Right ventricle myocardium inferior (tissue), 1 donor: ENCODE data around the gene EFS. TPM values are rescaled to one million over a fixed set of nuclear protein-coding genes. Genes with fewer than 3 reads are reported as not detected.
A peak's percentile ranks its signal among the peaks of the same experiment; 100 is the strongest.
"Not testable (repeated sequence)": the region's sequence is repeated elsewhere in the genome, so short reads cannot be mapped to it uniquely, and the experiment has no call there.

Experiments used
- ATAC-seq: fragments of 200-7000 bp; cut with Tn5 transposase; one replicate; pipeline ENCODE4 v1.9.1; 2020; ENCODE audit warnings: mild to moderate bottlenecking, moderate library complexity
- DNase-seq: peaks from one replicate; pipeline ENCODE4 v3.0.0; 2021; ENCODE audit errors: missing footprints
- intact Hi-C: fragments of 100-400 bp; cut with DNase I; formaldehyde crosslinking; loops from one replicate; pipeline ENCODE4 v1.11.0; 2022
- total RNA-seq: library from RNA; stranded (reverse); fragmentation: NEBNext Ultra II Directional; extraction: Animal tissue kit (Norgen Biotek cat#: 25700); gene quantifications from one replicate; pipeline ENCODE4 v1.2.1, GENCODE V29; 2021
- donor health status: DM: no; HTN: yes; CAD: no; lungs with severe emphysema.

EFS gene
- total RNA-seq, 1 donor from 2014 or later, result 4.0 TPM

- DNase-seq, result no peak
- ATAC-seq, result peak; percentile 1
These were observed 36.3 kb upstream of the EFS start for GRCh38 chr14:23401291-23401690.

GRCh38 chr14:23400496-23401149, 35.7 kb upstream of the EFS start:
- intact Hi-C loops, ATAC-seq: not testable (repeated sequence)

More at GRCh38 chr14:23401291-23401690, 36.3 kb upstream of the EFS start:
- intact Hi-C loops, result no loop called here

GRCh38 chr14:23399591-23399990, 34.6 kb upstream of the EFS start:
- ATAC-seq, result no peak
- peak; percentile 37 for DNase-seq
- intact Hi-C loops, result no loop called here

More at GRCh38 chr14:23400496-23401149, 35.7 kb upstream of the EFS start:
- not testable (repeated sequence) for DNase-seq

GRCh38 chr14:23399136-23399535, 34.2 kb upstream of the EFS start:
- ATAC-seq (no peak), DNase-seq (peak; percentile 61)
- intact Hi-C loops, result no loop called here

GRCh38 chr14:23398348-23398747, 33.4 kb upstream of the EFS start:
- ATAC-seq (no peak), DNase-seq (peak; percentile 32)
- intact Hi-C loops, result no loop called here

GRCh38 chr14:23396781-23397407, 31.9 kb upstream of the EFS start:
- DNase-seq (no peak), ATAC-seq (peak; percentile 1)
- intact Hi-C loops, result no loop called here

GRCh38 chr14:23396126-23396525, 31.2 kb upstream of the EFS start:
- no peak for ATAC-seq
- no peak for DNase-seq
- intact Hi-C loops, result no loop called here

GRCh38 chr14:23392613-23393012, 27.6 kb upstream of the EFS start:
- DNase-seq, result peak; percentile 68
- ATAC-seq, result no peak
- intact Hi-C loops, result no loop called here

GRCh38 chr14:23389871-23390270, 24.9 kb upstream of the EFS start:
- DNase-seq, ATAC-seq, intact Hi-C loops: not testable (repeated sequence)

GRCh38 chr14:23389396-23389795, 24.4 kb upstream of the EFS start:
- DNase-seq, result peak; percentile 26
- no peak for ATAC-seq
- intact Hi-C loops, result no loop called here

- ATAC-seq (no peak), DNase-seq (no peak)
- intact Hi-C loops, result no loop called here
These were observed 24.0 kb upstream of the EFS start for GRCh38 chr14:23388996-23389395.

- intact Hi-C loops, result no loop called here
- ATAC-seq (no peak), DNase-seq (peak; percentile 57)
These were observed 23.2 kb upstream of the EFS start for GRCh38 chr14:23387916-23388882.

- intact Hi-C loops, result no loop called here
- DNase-seq, result no peak
- no peak for ATAC-seq
These were observed 22.0 kb upstream of the EFS start for GRCh38 chr14:23386999-23387398.

GRCh38 chr14:23386266-23386657, 21.3 kb upstream of the EFS start:
- DNase-seq, result peak; percentile 41
- intact Hi-C loops, ATAC-seq: not testable (repeated sequence)

GRCh38 chr14:23385642-23386265, 20.8 kb upstream of the EFS start:
- intact Hi-C loops, result no loop called here
- peak; percentile 5 for DNase-seq
- ATAC-seq, result no peak

- intact Hi-C loops, result no loop called here
- DNase-seq, result no peak
- ATAC-seq, result no peak
These were observed 20.3 kb upstream of the EFS start for GRCh38 chr14:23385244-23385641.

GRCh38 chr14:23384364-23385080, 19.6 kb upstream of the EFS start:
- no peak for ATAC-seq
- peak; percentile 33 for DNase-seq
- intact Hi-C loops, result no loop called here

GRCh38 chr14:23382731-23383440, 17.9 kb upstream of the EFS start:
- peak; percentile 39 for DNase-seq
- intact Hi-C loops, result no loop called here

More at GRCh38 chr14:23382731-23383440, 17.9 kb upstream of the EFS start:
- no peak for ATAC-seq
